GM12873 (cell line): ENCODE data around the gene LAMA2.

Source experiments
- TF ChIP-seq, protein P1 (sequence below): IDR thresholded peaks from 2 replicates; pipeline ENCODE4 v1.5.1; 2012; ENCODE audit warnings: low read depth, mild to moderate bottlenecking, moderate library complexity, low read length, control low read depth; ENCODE audit not compliant: insufficient read depth; ENCODE audit errors: missing control alignments

LAMA2 gene

DNA sequence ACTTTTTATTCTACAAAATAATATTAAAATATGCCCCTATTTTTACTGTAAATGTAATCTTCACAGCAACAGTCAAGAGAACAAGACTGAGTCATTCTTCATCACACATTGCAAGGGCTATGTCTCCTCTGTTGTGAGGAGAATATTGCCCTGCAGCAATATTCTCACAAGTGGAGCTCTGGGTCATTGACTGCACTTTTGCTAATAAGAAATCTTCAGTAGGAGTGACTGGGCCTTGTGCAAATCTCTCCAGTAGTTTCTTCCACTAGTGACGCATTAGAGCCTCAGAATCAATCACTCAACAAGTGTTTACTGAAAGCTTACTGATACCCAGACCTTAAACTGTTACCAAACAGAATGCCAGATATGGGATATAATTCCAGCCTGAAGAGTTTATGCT is 49.1 kb downstream of the LAMA2 start:
- TF ChIP-seq, protein P1, sequence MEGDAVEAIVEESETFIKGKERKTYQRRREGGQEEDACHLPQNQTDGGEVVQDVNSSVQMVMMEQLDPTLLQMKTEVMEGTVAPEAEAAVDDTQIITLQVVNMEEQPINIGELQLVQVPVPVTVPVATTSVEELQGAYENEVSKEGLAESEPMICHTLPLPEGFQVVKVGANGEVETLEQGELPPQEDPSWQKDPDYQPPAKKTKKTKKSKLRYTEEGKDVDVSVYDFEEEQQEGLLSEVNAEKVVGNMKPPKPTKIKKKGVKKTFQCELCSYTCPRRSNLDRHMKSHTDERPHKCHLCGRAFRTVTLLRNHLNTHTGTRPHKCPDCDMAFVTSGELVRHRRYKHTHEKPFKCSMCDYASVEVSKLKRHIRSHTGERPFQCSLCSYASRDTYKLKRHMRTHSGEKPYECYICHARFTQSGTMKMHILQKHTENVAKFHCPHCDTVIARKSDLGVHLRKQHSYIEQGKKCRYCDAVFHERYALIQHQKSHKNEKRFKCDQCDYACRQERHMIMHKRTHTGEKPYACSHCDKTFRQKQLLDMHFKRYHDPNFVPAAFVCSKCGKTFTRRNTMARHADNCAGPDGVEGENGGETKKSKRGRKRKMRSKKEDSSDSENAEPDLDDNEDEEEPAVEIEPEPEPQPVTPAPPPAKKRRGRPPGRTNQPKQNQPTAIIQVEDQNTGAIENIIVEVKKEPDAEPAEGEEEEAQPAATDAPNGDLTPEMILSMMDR, result no peak

- TF ChIP-seq, protein P1, result no peak
Observed at GRCh38 chr6:128950864-128951263, 67.9 kb downstream of the LAMA2 start.

DNA sequence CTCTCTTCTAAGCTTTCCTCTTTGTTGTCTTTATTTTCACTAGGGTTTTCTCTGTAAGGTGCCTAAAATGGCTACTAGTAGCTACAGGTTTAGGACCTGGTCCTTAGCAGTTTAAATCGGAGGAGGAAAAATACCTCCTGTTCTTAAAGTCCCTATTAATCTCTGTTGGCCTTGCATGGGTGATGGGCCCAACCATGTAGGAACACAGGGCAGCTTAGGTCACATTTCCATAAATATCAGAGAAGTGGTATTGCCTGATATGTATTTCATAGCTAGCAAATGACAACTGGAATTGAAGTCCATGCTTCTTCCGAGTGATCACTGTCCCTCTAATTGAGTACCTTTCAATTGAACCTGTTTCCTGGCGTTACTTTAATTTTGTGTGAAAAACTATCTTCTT is 70.0 kb downstream of the LAMA2 start:
- TF ChIP-seq, protein P1, result no peak

DNA sequence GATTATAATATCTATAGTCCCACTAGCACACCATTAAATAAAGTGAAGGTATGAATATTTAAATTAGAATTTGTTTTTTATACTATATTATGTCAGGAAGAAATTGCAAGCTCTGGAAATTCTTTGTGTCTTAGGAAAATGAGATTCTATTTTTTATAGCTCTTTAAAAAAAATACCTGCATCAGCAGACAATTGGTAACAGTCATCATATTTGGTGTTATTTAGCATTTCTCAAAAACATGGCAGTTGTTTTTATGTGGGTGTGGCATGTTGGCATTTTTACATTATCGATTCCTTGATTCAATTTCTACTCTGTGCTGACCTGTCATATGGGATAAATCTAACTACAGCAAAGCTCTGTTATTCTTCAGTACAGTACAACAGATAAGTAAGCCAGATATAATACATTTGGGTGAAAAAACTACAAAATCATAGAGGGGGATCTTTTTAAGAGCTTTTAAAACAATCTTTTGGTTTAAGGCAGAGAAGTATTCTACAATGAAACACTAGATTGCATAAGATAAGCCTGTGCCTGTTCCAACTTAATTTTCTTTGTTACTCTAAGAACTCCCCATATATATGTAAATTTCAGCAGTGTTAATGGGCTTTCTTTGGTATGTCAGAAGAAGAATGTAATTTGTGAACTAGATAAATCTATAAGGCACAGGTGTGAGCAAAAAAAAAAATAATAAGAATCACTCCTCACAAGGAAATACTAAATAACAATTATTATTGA is 71.5 kb downstream of the LAMA2 start:
- TF ChIP-seq, protein P1, result no peak

GRCh38 chr6:128963561-128963960 is 80.6 kb downstream of the LAMA2 start:
- TF ChIP-seq, protein P1, result no peak

DNA sequence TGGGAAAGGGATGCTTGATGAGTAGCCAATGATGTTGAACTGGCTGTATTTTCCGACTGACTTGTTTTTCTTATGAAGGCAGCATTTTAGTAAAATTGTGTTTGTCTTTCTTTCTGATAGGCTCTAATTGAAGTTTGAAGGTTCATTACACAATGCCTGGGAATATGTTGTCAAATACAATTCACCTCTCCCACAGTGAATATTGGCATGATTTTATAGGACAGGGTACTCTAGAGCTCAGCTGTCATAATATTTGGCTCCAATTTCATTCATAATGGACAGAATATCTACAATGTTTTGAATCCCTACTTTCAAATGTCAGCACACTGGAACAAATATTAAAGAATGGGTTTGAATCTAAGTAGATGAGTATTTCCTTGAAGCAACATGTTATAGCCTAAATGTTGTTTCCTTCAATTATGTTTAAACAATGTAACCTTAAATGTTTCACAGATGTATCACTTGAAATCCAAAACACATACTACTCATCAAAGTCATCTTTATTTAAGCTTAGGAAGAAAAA is 81.4 kb downstream of the LAMA2 start:
- TF ChIP-seq, protein P1, result no peak

DNA sequence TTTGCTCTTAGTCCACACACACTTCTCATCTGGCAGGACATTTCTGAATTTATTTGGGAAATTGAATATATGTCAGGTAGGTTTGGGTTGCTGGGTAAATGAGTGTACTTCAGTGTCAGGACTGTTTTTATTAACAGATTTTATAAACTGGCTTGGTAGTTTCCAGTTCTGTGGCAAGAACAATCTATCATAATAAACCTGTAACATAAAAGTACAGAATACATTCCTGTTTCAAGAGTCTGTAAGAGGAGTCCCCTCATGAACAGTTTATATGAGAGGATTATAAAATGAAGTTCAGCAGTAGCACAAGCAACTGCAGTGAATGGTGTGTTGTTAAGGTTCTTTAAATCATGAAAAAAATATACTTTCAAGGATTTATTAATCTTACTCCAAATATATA is 81.8 kb downstream of the LAMA2 start:
- TF ChIP-seq, protein P1, result no peak
